ENCODE data around the gene CCDC106.

The CCDC106 gene

DNA sequence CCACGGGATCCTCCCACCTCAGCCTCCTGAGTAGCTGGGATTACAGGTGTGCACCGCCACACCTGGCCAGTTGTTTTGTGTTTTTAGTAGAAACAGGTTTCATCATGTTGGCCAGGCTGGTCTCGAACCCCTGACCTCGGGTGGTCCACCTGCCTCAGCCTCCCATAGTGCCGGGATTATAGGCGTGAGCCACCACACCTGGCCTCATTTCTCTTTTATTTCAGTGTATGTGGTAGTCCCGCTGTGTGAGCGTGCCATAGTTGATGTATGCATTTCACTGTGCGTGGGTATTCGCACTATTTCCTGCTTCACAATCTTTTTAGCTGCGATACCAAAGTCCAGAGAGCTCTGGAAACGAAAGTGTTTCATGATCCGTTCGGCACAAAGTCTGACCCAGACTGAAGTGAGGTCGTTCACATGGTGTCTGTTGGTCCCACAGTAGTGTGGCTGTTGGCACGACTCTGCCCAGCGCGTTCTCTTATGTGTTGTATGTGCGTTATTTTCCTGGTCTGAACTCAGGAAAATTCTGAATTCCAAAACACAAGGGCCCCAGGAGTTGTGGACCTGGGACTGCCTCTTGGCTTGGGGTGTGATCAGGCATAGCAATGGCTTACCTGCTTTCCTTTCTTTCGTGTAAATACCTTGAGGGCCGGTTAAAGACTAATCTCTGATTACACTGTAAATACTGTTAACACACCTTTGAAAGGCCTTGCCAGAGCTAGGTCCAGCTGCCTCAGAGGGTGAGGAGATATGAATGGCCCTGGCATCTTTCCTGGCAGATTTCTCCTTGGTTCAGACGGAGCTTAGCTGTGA, 35.6 kb downstream of the CCDC106 start:
- no peak for DNase-seq (ENCODE audit: low spot score)

DNA sequence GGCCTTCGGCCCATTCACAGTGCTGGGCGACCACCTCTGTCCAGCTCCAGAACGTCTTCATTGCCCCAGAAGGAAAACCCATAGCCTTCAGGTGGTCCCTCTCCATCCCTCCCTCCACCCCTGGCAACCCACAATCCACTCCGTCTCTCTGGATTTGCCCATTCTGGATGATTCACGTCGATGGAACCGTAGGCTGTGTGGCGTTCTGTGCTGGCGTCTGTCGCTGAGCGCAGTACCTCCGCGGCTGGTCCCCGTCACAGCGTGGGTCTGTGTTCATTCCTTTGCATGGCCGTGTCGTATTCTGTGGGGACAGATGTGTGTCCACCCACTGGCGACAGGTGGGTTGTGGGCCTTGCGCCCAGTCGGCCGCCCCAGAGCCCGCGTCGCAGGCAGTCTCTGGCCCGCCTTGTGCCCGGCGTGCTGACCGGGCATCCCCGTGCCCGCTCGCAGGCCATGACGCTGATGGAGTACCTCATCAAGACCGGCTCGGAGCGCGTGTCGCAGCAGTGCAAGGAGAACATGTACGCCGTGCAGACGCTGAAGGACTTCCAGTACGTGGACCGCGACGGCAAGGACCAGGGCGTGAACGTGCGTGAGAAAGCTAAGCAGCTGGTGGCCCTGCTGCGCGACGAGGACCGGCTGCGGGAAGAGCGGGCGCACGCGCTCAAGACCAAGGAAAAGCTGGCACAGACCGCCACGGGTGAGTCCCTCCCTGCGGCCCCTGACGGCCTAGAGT, 37.1 kb downstream of the CCDC106 start:
- no peak for DNase-seq (ENCODE audit: low spot score)

GRCh38 chr19:55685776-55686175, 37.8 kb downstream of the CCDC106 start:
- DNase-seq (ENCODE audit: low spot score), result no peak

GRCh38 chr19:55686311-55687050, 38.5 kb downstream of the CCDC106 start:
- DNase-seq (ENCODE audit: low spot score), result no peak

- no peak for DNase-seq (ENCODE audit: low spot score)
Observed at GRCh38 chr19:55687281-55688201, 39.5 kb downstream of the CCDC106 start.

GRCh38 chr19:55688422-55689218, 40.6 kb downstream of the CCDC106 start:
- no peak for DNase-seq (ENCODE audit: low spot score)

DNA sequence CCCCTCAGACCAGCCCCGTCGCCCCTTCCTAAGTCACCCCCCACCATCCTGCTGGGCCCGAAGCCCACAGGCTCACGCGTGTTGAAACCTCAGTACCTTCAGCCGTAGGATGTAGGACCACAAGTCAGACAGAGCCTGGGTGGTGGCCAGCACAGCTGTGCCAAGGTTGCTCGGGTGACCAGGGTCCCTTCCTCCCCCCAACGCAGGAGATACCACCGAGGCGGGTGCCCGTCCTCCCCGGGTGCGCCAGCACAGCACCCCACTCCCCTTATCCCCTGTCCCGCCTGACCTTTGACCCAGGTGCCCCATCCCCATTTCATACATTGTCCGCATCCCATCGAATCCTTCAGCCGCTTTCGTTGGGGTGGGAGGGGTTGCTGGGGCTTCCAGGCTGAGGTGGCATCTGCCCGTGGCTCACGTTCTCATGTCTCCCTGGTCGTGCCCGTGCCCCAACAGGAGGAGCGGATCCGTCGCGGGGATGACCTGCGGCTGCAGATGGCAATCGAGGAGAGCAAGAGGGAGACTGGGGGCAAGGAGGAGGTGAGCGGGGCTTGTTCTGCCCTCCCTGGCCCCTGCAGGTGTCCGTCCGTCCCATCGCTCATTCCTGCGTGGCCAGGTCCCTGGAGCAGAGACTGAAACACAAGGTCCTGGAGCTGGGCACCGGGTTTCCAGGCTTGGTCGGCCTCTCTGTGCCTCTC, 41.5 kb downstream of the CCDC106 start:
- DNase-seq (ENCODE audit: low spot score), result no peak

DNA sequence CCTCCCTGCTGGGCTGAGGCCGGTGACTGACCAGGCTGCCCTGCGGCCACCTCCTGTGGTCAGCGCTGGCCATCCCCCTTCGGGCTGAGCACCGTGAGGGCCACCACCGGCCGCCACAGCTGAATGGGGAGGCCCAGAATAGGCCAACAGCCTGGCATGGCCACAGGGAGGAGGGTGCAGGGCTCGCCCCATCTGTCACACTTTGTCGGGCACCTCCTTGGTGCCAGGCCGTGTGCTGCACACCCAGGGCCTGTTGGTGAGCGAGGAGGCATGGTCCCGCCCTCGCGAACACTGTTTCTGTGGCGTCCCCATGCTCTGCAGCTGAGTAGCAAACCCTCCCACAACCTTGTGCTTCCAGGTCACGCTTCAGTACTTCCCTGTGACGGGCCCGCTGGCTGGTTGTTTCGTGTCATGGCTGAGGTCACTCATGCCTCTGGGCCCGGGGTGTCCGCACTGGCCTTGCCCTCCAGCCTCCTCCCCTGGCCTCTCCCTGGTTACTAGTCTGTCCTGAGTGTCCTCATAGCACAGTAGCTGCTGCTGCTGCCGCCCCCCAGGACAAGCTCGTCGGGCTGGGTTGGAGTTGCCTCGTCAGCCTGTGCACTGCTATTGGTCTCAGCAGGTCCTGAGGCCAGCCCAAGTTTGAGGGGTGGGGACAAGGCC, 42.2 kb downstream of the CCDC106 start:
- DNase-seq (ENCODE audit: low spot score), result no peak

DNA sequence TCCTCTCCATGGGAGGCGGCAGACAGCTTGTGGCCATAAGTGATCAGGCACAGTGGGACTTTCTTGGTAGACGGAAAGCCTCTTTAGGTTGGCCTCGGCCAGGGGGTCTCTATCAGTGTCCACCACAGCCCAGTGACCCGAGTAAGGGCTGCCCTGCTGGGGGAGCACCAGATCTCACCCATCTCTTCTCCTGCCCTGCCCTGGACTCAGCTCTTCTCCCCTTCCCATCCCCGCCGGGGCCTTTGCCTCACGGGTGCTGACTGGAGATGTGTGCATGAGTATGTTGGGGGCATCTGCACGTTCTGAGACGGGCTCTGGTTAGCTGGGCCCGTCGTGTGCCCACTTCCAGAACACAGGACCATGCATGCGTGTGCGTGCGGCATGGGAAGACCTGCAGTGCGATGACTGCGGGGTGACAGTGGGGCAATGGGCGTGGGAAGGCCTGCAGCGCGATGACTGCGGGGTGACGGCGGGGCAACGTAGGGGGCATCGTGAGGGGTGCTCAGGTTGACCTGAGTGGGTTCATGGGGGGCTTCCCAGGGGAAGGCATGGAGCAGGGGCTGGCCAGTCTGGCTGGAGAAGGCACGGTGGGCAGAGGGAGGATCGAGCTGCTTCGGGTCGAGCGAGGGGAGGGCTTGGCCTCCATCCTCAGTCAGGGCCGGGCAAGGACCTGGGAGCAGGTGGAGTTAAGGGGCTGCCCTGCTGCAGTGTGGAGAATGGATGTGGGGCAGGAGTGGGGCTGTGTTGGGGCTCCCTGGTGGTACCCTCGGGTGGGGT, 42.9 kb downstream of the CCDC106 start:
- no peak for DNase-seq (ENCODE audit: low spot score)

DNA sequence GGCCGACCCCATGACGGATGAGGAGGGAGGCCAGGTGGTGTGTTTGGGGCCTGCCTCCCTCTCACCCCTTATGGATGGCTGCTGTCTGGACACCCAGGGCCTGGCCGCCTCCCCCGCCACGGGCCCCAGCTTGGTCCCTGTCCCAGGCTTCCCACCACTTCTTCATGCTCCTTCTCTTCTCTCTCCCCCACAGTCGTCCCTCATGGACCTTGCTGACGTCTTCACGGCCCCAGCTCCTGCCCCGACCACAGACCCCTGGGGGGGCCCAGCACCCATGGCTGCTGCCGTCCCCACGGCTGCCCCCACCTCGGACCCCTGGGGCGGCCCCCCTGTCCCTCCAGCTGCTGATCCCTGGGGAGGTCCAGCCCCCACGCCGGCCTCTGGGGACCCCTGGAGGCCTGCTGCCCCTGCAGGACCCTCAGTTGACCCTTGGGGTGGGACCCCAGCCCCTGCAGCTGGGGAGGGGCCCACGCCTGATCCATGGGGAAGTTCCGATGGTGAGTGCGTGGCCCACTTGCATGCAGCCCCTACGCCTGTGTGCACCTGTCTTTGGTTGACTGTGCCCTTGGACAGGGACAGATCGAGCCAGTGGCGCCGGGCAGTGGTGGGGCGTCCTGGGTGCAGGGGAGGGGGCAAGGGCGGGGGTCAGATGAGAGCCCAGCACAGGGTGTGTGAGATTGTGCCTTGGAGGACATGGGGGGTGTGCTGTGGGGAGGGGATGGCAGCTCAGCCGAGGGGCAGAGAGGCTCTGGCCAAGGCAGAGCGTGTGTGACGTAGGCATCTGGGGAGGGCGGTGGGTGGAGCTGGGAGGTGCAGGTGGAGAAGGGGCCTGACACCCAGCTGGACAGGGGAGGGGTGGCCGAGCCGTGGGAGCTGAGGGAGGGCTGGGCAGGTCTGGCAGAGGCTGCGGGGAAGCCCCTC, 43.8 kb downstream of the CCDC106 start:
- DNase-seq (ENCODE audit: low spot score), result no peak

- no peak for DNase-seq (ENCODE audit: low spot score)
Observed at GRCh38 chr19:55692681-55693081, 44.7 kb downstream of the CCDC106 start.

GRCh38 chr19:55693336-55693974, 45.4 kb downstream of the CCDC106 start:
- DNase-seq (ENCODE audit: low spot score), result peak; percentile 54

GRCh38 chr19:55694241-55694655, 46.2 kb downstream of the CCDC106 start:
- no peak for DNase-seq (ENCODE audit: low spot score)

DNA sequence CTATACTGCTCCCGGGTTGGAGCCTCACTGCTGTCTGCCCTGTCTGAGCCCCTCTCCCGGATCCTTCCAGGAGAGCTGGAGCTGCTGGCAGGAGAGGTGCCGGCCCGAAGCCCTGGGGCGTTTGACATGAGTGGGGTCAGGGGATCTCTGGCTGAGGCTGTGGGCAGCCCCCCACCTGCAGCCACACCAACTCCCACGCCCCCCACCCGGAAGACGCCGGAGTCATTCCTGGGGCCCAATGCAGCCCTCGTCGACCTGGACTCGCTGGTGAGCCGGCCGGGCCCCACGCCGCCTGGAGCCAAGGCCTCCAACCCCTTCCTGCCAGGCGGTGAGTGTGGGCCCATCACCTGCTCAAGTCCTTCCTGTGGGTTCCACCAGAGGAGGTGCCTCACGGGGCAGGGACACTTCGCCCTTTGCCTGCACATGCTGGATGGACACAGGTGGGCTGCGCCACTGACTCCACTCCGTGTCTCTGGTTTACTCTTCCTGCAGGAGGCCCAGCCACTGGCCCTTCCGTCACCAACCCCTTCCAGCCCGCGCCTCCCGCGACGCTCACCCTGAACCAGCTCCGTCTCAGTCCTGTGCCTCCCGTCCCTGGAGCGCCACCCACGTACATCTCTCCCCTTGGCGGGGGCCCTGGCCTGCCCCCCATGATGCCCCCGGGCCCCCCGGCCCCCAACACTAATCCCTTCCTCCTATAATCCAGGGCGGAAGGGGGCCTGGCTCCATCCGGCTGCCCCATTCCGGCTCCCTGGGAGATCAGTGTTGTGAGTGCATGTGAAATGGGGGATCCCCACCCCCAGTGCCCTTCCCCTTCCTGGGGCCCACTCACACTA, 46.9 kb downstream of the CCDC106 start:
- DNase-seq (ENCODE audit: low spot score), result no peak

DNA sequence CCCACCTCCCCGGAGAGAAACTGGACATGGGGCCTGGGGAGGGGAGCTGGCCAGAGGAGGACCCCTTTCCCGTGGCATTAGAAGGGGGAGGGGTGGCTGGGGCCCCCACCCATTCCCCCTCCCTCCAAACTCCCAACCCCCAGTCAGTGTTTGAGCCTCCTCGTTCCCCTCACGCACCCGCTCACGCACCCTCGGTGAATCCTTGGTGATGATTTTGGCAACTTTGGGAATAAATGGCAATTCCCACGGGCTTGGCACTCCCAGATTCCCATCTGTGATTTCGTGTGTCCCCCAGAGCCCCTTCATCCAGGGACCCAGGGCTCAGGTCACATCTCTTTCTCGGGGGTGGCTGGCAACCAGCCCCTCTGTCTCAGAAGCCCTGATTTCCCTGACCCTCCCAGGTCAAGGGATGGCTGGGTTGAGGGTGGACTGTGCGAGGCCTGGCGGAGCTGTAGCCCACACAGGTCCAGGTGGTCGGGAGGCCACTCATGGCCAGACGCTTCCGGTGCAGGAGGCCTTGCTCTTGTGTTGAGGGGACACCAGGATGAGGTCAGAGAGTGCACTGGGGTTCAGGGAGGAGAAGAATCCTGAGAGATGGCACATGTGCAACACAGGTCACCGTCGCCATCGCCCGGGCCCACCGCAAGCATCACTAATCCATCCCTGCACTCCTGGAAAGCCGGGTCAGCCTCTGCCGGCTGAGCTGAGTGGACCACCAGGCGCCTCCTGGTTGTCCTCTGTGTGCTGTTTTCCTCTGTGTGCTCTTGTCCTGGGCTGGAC, 47.7 kb downstream of the CCDC106 start:
- DNase-seq (ENCODE audit: low spot score), result no peak
